HG03280 (cell line): Measurements from ENCODE around the gene STYX.
A peak's percentile ranks its signal among the peaks of the same experiment; 100 is the strongest.

Experiments
- ATAC-seq: cut with Tn5 transposase; IDR thresholded peaks from one replicate; pipeline ENCODE4 v1.9.1; 2021; ENCODE audit warnings: mild to moderate bottlenecking, moderate library complexity; ENCODE audit not compliant: unreplicated experiment

STYX gene

GRCh38 chr14:52789118-52789517, 59.2 kb downstream of the STYX start:
- no peak for ATAC-seq

DNA sequence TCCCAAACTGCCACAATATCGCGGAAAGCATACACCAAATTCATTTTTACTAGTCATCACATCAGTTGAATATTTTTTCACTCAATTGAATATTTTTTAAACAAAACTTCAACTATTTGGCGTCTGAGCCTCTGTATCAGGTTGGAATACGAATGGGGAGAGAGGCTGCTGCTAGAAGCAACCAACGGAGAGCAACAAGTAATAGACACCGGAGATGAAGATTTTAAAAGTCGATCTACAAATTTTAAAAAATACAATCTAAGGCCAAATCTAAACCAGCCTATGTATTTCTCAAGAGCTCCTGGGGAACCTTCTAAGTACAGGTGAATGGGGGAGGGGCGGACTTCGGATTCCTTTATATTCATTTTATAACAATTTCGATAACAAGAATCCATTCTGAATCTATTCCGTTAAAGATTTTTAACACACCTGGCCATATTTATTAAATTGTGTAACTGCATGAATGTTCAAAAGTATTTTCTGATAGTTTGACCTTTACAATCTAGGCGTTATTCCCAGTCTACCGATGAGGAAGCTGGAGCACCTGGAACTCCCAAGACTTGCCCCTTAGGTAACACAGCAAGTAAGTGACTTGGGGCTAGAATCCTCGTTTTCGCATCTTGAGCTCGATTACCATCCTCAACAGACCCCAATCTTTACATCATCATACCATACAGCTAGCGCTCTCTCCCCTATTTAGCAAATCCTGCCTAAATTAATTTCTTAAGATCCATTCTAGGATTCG, 60.2 kb downstream of the STYX start:
- no peak for ATAC-seq

- no peak for ATAC-seq
Measured at GRCh38 chr14:52790756-52791222, 60.8 kb downstream of the STYX start.

- peak; percentile 93 for ATAC-seq
Measured at GRCh38 chr14:52791223-52792096, 61.5 kb downstream of the STYX start, which contains the start of gene GNPNAT1. TSS of gene GNPNAT1 (minus strand) at chr14:52791607. CDS start at chr14:52784650, 6,957 bp downstream.

- no peak for ATAC-seq
Measured at GRCh38 chr14:52792097-52792415, 62.1 kb downstream of the STYX start.

DNA sequence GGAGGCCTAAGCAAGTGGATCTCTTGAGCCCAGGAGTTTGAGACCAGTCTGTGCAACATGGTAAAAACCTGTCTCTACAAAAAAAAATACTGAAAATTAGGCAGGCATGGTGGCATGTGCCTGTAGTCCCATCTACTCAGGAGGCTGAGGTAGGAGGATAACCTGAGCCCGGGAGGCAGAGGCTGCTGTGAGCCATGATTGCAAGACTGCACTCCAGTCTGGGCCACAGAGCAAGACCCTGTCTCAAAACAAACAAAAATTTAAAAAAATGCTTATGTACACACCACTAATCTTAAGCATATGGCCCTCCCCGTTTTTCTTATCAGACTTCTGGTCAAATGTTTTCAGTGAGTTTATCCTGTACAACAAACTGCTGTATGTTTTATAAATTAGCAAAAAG, 63.1 kb downstream of the STYX start:
- no peak for ATAC-seq

DNA sequence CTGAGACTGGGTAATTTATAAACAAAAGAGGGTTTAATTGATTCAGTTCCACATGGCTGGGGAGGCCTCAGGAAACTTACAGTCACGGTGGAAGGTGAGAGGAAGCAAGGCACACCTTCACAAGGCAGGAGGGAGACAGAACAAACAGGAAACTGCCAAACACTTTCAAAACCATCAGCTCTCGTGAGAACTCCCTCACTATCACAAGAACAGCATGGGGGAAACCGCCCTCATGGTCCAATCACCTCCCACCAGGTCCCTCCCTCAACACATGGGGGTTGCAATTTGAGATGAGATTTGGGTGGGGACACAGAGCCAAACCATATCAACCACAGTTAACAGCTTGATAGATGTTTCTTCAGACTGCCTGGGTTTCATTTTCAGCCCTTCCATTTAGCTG, 67.7 kb downstream of the STYX start:
- ATAC-seq, result no peak

- no peak for ATAC-seq
Measured at GRCh38 chr14:52798826-52799225, 68.9 kb downstream of the STYX start.

DNA sequence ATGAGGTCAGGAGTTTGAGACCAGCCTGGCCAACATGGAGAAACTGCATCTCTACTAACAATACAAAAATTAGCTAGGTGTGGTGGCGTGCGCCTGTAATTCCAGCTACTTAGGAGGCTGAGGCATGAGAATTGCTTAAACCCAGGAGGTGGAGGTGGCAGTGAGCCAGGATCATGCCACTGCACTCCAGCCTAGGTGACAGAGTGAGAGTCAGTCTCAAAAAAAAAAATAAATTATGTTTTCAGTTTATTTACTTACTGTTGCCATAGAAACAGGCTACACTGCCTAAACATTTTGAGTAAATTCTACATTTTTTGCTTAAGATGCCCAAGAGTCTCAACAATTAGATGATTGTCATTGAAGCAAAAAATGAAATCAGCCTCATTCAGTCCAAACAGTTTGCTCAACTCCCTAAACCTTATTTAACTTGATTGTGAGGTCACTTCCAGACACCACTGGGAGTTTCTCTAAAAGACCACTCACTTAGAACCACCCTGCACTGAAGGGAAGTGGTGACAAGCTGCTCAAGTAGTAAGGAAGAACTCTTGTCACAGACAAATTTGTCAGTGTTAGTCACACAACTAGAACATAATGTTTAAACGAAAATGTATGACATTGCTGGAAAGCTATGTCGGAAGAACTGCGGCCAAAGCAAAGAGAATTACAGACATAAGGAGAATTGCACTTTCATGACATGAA, 71.2 kb downstream of the STYX start:
- ATAC-seq, result no peak

- no peak for ATAC-seq
Measured at GRCh38 chr14:52802597-52802996, 72.6 kb downstream of the STYX start.

GRCh38 chr14:52806115-52806514, 76.1 kb downstream of the STYX start:
- no peak for ATAC-seq

- no peak for ATAC-seq
Measured at GRCh38 chr14:52808101-52808500, 78.1 kb downstream of the STYX start.

DNA sequence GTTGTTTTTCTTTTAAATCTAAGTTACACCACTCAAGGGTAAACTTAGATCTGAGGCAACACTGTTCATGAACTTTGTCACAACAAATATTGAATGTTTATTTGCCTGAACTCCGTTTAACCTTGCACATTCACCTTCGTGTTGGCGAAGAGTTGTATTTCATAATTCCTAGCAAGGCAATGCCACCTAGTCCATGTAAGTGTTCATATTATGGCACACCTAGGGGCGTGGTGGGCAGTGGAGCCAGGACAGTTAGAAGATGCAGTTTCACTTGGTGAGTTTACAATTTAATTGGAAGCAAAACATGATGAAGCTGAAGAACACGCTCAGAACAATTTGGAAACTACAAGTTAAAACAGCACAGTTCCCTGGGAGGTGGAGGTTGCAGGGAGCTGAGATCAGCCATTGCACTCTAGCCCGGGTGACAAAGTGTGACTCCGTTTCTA, 91.9 kb downstream of the STYX start:
- ATAC-seq, result no peak

DNA sequence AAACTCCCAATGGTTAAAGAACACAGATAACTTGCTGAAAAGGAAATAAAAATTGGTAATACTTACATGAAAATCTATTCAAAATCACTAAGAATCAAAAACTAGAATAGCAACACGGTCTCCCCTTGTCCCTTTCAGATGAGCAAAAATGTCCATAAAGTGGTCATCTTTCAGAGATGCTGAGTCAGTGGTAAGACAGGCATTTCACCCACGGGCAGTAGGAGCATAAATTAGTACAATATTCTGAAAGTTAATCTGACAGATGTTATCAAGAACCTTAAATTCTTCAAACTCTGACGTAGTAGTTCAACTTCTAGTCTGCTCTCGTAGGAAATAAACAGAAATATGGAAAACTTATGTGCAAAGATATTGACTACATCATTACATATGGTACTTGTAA, 94.5 kb downstream of the STYX start:
- ATAC-seq, result no peak
